GOT3 (cell line): Measurements from ENCODE around the gene TMEM63C.

Source experiments
- DNase-seq: peaks from one replicate; lab custom pipeline; 2025; ENCODE audit warnings: mixed read lengths; lab: John Stamatoyannopoulos, UW

TMEM63C gene

DNA sequence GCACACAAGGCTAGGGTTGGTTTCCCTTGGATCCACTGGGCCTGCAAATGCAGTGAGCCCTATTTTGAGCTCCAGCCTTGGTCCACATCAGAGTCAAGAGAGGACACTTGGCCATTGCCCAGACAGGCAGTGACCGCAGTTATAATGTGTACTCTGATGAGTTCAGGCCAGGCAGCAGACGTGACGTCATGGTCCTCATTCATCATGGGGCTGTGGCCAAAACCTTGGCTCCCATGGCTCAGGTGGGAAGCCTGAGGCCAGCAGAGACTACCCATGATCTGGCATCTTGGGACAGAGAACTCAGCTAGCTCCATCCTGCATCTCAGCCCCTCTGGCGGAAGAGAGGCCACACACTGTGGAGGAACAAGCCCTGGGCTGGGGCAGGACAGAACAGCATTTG, 16.4 kb downstream of the TMEM63C start:
- DNase-seq = no peak

DNA sequence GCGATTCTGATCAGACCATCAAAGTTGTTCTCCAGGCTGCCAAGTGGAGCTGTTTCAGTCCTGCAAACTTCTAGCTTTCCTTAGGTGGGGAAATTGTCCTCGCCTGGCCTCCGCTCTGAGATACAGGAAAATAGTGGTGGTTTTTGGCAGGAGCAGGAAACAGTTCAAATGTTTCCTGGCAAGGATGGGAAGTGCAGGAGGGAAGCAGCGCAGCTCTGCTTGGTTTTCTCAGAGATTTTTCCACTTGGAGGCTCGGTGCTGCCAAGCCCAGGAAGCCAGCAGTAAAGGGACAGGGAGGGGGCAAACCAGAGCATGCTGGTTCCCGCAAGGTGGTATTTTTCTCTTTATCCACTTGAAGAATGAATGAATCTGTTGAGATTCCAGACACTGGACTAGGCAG, 17.0 kb downstream of the TMEM63C start:
- DNase-seq = no peak

GRCh38 chr14:77199590-77199989, 18.0 kb downstream of the TMEM63C start:
- no peak for DNase-seq

- no peak for DNase-seq
Measured at GRCh38 chr14:77200406-77200985, 18.9 kb downstream of the TMEM63C start.

GRCh38 chr14:77201696-77202095, 20.1 kb downstream of the TMEM63C start:
- no peak for DNase-seq

GRCh38 chr14:77203611-77204458, 22.2 kb downstream of the TMEM63C start:
- DNase-seq = no peak

- DNase-seq = no peak
Measured at GRCh38 chr14:77204459-77204771, 22.8 kb downstream of the TMEM63C start.

GRCh38 chr14:77204907-77205306, 23.3 kb downstream of the TMEM63C start:
- DNase-seq = no peak

- no peak for DNase-seq
Measured at GRCh38 chr14:77205566-77205965, 24.0 kb downstream of the TMEM63C start.

DNA sequence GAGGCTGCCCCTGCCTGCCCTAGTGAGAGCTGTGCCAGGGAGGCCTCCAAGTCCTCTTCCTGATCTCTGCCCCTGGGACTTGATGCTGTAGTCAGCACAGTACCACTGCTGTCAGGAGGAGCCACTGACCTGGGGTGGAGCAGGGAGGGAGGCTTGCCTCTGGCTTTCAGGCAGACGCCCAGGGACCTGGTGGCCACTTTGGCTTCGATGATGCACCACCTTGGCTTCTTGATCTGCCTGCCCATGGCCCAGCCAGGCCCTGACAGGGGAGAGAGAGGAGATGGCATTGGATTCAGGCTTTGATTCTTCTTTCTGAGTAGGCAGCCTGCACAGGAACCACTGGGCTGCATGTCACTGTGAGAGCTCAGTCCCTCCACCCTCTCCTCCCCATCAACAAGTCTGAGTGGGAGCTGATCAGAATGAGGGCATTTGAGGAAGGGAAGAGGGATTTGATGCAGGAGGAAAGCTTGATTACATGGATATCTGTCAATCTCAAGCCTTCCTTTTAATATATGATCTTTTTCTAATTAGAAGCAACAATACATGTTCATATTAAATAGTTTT, 24.7 kb downstream of the TMEM63C start:
- no peak for DNase-seq

- DNase-seq = no peak
Measured at GRCh38 chr14:77206877-77207389, 25.3 kb downstream of the TMEM63C start.

DNA sequence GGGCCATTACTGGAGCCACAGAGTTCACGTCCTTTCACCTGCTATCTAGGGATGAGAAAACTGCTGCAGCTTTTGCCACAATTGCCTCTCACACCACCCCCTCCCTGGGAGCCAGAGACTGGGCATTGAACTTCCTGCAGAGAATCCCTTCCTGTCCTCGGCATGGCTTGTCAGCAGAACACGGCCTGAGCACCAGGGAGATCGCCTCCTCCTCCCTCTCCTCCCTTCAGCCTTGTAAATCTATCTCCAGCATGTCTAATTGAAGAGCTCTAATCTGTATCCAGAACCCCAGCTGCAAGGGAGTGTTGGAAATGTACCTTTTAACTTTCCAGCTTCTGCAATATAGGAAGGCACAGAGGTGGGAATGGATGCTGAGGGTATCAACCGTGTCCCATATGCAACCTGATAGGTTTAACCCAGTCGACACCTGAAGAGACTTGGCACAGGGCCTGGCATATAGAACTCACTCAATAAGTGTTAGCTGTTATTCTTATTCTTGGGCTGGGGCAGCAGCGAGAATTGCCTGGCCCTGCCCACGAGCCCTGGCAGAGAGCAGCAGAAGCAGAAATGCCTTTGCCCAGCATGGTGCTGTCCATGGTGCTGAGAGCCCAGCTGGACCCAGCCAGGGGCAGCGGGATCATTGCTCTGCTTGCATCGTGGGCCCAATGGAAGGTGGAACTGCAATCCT, 26.8 kb downstream of the TMEM63C start:
- DNase-seq = no peak

DNA sequence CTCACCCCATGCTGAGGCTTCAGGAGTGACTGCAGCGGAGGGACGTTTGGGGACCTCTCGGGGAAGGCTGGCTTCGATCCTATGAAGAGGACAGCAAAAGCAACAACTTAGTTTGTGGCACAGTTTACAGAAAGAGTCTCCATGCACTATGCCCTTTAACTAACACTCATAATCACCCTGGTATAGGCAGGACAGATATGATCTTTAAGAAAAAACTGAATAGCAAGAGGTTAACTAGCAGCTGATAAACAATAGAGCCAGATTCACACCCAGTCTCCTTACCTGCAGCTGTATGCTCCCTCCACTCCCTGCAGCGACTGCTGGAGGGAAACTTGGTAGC, 27.4 kb downstream of the TMEM63C start:
- DNase-seq = no peak

DNA sequence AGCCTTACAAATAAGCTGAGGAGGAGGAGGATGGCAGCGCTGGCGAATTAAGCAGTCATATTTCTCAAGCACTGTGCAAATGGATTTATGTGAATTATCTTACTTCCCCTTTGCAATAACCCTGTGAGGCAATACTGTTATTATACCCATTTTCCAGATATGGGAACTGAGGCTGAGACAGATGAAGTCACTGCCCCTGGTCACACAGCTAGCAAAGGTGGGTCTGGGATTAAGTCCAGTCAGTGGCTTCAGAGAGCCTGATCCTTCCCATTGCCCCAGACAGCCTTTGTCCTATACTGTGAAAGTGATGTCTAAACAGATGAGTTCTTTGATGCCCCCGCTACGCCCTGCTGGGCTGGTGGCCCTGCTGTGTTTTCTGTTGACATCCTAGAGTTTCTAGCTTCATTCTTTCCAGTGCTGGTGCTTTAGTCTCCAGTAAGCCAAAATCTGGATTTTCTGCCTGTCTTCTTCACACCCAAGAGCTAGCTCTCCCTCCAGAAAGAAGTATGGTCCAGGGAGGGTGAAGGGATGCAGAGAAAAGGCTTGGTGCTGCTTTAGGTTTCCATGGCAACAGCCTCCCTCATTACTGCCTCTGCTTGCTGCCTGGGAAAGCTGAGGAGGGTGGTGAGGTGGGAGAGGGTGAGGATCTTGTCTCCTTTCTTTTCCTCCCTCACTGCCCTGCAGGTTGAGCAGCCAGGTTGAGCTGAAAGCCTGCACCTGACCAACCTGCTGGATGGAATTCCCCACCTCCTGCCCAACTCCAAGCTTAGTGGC, 30.7 kb downstream of the TMEM63C start:
- DNase-seq = no peak

- DNase-seq = no peak
Measured at GRCh38 chr14:77212943-77213678, 31.5 kb downstream of the TMEM63C start.

DNA sequence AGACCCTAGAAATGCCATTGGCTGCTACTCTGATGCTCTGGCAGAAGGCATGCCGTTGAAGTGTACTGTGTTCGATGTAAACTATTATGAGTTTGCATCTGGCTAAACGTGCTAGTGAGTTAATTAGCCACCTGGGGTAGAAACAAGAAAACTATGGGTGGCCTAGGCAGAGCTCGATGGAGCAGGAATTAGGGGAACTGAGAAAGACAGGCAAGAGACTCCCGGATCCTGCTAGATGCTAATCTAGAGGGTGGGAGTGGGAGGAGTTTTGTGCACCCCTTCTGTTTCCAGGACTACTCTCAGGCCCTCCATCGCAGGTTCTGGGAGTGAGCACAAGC, 32.0 kb downstream of the TMEM63C start:
- DNase-seq = no peak

- no peak for DNase-seq
Measured at GRCh38 chr14:77214216-77214615, 32.6 kb downstream of the TMEM63C start.

- no peak for DNase-seq
Measured at GRCh38 chr14:77217551-77217950, 36.0 kb downstream of the TMEM63C start.

GRCh38 chr14:77219591-77219990, 38.0 kb downstream of the TMEM63C start:
- DNase-seq = no peak

- no peak for DNase-seq
Measured at GRCh38 chr14:77220246-77221017, 38.8 kb downstream of the TMEM63C start.
